ENCODE results near the gene ETV6. TPM values are rescaled to one million over a fixed set of nuclear protein-coding genes. Genes with fewer than 3 reads are reported as not detected.

ETV6 gene
- polyA plus RNA-seq, 12 donors = 8.2 to 15.9 (median 11.0) TPM; not detected in 1

GRCh38 chr12:11824069-11824468 is 174.6 kb downstream of the ETV6 start:
- no peak for DNase-seq

GRCh38 chr12:11824736-11825135 is 175.3 kb downstream of the ETV6 start:
- DNase-seq = no peak

DNA sequence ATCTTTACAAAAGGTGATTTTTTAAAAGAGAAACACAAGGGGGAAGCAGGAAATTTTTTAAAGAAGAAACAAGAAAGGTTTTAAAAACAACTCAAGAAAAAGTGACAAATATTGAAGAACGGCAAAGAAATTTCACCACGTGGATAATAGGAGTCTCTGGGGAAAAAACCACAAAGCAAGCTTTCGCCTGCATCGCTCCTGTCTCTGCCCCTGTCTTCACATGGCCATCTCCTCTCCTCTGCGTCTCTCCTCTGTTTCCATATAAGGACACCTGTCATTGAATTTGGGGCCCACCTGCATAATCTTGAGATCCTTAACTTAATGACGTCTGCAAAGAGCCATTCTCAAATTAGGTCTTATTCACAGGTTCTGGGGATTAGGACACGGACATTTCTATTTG is 175.8 kb downstream of the ETV6 start:
- DNase-seq = no peak

- DNase-seq = no peak
Measured at GRCh38 chr12:11826574-11826973, 177.1 kb downstream of the ETV6 start.

- DNase-seq = no peak
Measured at GRCh38 chr12:11827091-11828061, 177.9 kb downstream of the ETV6 start.

GRCh38 chr12:11829764-11830194 is 180.3 kb downstream of the ETV6 start:
- DNase-seq = no peak

DNA sequence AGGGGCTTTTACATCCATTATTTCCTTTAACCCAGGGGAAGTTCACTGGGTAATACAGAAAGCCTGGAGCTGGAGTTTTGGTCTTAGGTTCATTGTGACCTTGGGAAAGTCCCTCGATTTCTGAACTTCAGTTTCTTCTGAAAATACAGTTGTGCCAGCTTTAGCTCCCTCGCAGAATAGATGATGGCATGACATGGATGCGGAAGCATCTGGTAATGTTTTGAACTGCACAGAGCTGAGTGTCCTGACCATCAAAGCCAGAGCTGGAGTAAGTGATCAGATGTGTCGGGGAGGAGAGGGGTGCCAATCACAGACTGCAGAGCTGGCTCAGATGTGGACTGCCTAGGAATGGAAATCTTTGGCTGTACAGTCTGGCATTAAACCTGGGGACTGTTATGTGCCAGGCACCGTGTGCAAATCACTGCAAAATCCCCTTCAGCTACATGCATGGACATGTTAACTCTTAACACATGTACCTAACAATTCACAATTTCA is 180.9 kb downstream of the ETV6 start:
- no peak for DNase-seq

GRCh38 chr12:11832093-11832492 is 182.6 kb downstream of the ETV6 start:
- DNase-seq = no peak

GRCh38 chr12:11833174-11833895 is 183.9 kb downstream of the ETV6 start:
- no peak for DNase-seq

DNA sequence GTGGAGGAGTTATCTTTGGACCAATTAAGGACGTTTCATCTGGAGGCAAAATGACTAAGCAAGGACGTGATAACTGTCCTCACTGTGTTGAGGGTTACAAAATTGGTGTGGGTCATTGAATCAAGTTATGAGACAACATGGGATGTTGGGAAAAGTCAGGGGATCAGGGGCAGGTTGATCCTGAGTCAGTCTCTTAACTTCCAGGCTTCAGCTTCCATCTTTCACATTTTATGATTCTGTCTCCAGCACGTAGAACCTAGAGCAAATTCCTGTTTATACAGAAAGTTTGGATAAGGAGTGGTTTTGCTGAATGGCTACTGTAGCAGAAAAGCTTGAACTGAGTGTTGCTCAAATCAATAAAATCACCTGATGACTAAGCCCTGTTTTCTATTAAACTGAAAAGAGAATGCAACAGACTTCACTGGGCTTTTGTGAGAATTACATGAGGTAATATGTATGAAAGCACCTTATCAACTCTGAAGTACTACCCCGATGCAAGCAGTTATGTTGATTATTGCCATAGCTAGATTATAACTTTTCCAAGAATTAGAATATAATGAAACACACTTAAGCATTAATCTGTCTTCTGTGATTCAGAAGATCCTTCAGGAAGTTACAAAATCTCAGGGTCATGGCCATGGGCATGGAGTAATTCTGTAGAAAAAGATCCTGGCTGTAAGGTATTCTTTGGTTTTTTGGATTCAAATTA is 184.8 kb downstream of the ETV6 start:
- DNase-seq = no peak

DNA sequence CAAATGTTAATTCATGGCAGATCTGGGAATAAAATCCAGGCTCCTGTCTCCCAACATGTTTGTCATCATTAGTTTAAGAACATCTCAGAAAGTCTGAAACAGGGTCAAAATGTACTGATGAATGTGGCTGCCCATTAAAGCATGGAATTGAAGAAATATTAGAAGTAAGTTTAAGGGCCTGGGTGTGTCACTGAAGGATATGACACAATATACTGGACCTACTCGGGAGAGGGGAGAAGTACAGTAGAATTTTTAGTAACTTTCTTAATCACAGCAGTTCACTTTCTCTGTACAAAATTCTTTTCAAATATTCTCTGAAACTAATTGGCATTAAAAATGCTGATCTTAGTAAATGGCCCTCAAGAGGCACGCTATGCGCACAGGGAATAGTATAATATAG is 185.5 kb downstream of the ETV6 start:
- DNase-seq = no peak

GRCh38 chr12:11836282-11837151 is 187.0 kb downstream of the ETV6 start:
- DNase-seq = no peak

DNA sequence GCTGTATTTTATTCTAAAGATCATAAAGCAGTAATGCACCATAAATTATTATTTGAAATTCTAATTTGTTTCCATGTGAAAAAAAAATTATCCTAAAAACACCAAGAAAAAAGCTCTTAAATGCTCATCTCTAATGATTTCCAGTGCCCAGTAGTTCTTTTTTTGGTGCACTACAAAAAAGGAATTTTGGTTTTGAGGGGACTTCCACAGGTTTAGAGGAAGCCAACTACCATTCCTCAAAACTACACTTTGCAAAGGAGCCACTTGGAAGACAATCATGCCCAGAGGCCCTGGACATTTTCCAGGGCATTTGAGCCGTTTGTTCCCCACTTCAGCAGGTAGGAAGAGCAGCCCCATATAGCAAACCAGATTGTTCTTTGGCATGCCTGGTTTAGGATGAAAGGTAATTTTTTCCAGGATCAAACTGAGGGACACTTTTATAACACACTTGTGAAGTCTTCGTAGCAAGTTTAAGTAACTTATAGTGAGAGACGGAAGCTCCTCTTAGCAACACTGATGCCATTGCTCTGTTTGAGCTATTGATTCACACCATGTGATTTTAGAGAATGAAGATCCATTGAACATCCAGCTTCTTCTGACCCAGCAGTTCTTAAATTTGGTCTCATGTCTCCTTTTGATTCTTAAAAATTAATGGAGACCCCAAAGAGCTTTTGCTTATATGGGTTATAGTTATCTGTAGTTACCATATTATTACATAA is 187.9 kb downstream of the ETV6 start:
- DNase-seq = no peak

DNA sequence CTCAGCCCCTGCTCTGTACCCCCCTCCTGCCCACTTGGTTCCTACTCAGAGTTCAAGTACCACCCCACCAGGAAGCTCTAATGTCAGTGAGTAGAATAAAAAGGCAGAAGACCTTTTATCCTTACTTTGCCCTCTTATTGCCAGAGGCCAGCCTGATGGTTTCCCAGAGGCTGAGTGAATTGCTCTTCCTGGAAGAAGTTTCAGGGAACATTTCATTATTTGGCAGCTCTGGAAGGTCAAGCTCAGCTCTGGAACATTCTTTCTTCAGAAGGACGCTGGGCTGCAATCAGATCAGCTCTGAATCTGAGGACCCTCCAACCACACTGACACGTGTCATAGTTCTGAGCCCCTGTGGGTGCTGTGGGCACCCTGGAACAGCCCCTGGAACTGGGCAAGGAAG is 188.9 kb downstream of the ETV6 start:
- DNase-seq = no peak

DNA sequence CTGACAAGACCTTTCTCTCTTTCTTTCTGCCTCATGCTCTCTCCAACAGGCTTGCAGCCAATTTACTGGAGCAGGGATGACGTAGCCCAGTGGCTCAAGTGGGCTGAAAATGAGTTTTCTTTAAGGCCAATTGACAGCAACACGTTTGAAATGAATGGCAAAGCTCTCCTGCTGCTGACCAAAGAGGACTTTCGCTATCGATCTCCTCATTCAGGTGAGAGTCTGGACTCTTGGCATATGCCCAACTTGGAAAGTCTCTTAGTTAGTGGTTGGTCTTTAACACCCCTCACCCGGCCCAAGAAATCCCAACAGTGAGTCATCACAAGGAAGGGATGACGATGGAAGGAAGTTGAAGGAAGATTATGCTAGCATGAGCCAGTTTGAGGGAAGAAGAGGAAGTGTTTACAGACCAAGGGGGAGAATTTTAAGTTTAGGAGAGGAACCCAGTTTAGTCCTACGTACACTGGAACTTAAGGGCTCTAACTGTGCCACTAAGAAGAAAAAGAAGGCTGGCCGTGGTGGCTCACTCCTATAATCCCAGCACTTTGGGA is 189.7 kb downstream of the ETV6 start:
- no peak for DNase-seq

DNA sequence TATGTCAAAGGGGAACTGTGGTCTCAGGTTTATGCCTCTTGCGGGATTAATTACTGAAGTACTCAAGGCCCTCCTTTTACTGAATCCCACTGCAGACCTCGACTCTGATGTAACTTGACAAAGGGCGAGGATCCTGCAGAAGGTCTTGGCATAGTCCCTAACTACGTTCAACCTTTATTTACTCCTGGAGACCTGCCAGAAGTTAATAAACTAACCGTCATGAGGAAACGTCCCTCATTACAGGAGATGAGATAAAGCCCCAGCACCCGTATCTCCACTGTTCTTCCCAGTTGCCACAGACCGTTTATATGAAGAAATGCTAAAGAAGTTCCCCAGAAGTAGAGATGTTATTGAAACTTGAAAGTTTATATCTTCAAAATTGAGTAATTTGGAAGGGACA is 190.9 kb downstream of the ETV6 start:
- no peak for DNase-seq

- no peak for DNase-seq
Measured at GRCh38 chr12:11846488-11846887, 197.0 kb downstream of the ETV6 start.

DNA sequence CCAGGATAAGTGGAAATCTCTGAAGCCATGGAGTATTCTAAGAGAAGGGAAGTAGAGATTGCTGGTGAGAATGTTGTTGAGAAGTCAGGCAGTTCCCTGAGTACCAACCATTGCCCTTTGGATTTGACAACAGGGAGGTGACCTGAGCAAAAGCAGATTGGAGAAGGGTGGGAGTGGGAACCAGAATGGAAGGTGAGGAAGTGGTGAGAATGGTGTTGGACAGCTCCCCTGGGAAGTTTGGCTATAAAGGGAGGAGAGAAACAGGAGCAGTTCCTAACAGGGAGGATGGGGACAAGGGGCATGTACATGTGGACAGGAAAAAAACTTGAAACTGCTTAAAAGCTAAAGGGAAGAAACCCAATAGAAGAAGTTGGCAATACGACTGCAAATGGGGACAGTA is 198.1 kb downstream of the ETV6 start:
- no peak for DNase-seq

GRCh38 chr12:11849757-11850504 is 200.5 kb downstream of the ETV6 start:
- no peak for DNase-seq
